Adrenal gland (tissue), 5 donors: Measurements from ENCODE around the gene SLC6A20.

Source experiments
- CTCF ChIP-seq, 6 experiments: fragments of 450-650 bp in 4 of 6; fragments of 200-600 bp in 2 of 6; sonication (generic) in 1 of 6; IDR thresholded peaks; 1 replicate in 5 of 6; 2 replicates in 1 of 6; pipeline versions ENCODE4 v1.5.1 to v1.8.0; 2016 to 2021; ENCODE audit warnings: antibody characterized with exemption in 6 of 6, mild to moderate bottlenecking in 2 of 6, moderate library complexity in 1 of 6
- POLR2A ChIP-seq, 2 donors: fragments of 450-650 bp; IDR thresholded peaks; one replicate each; pipeline ENCODE4 v1.6.1; 2017; ENCODE audit warnings: antibody characterized with exemption in 2 of 2, mild to moderate bottlenecking in 2 of 2, moderate library complexity in 1 of 2
- donor health status: DM: no; HTN: no; CAD: no.

- TF ChIP-seq CTCF (IDR thresholded peaks at IDR 0.05): no peak
- TF ChIP-seq POLR2A (IDR thresholded peaks at IDR 0.05): no peak
Measured at GRCh38 chr3:45816544-45816943, 20.2 kb upstream of the SLC6A20 start.
